WTC11 (cell line): ENCODE data around the gene KCTD20. TPM values are rescaled to one million over a fixed set of nuclear protein-coding genes. Genes with fewer than 3 reads are reported as not detected.

Source experiments
- ATAC-seq: fragments of 200-7000 bp; cut with Tn5 transposase; 2 replicates; pipeline ENCODE4 v1.10.0; 2021; ENCODE audit warnings: mild to moderate bottlenecking, moderate library complexity
- CTCF ChIA-PET: fragments of 300-600 bp; sonication (Branson Sonifier 250); formaldehyde crosslinking; loops from one replicate; lab custom pipeline; 2021; ENCODE audit warnings: antibody characterized with exemption; lab: Charles Lee
- POLR2A ChIA-PET: fragments of 350-600 bp; sonication (Branson Sonifier 250); formaldehyde crosslinking; loops from one replicate; lab custom pipeline; 2021; ENCODE audit warnings: antibody characterized with exemption; lab: Charles Lee
- DNase-seq: peaks from one replicate; pipeline ENCODE4 v3.0.0; 2021; ENCODE audit warnings: low spot score
- H3K27ac Mint-ChIP-seq: 2 replicates; pipeline ENCODE4 v1.8.0; 2021; ENCODE audit warnings: mixed read lengths
- H3K27me3 Mint-ChIP-seq: 2 replicates; pipeline ENCODE4 v1.8.0; 2021; ENCODE audit warnings: low read depth, mild to moderate bottlenecking, moderate library complexity, mixed read lengths
- H3K36me3 Mint-ChIP-seq: 2 replicates; pipeline ENCODE4 v1.8.0; 2021; ENCODE audit warnings: mixed read lengths
- H3K4me1 Mint-ChIP-seq: 2 replicates; pipeline ENCODE4 v1.8.0; 2022; ENCODE audit warnings: mixed read lengths
- H3K4me3 Mint-ChIP-seq: 2 replicates; pipeline ENCODE4 v1.8.0; 2021; ENCODE audit warnings: mild to moderate bottlenecking, moderate library complexity, mixed read lengths
- H3K9me3 Mint-ChIP-seq: 2 replicates; pipeline ENCODE4 v1.8.0; 2021; ENCODE audit warnings: mixed read lengths
- AR ChIP-seq: fragments of 250-450 bp; sonication (Bioruptor Pico); IDR thresholded peaks from 2 replicates; pipeline ENCODE4 v1.9.0; 2021; ENCODE audit warnings: mild to moderate bottlenecking
- ATF2 ChIP-seq: sonication (generic); formaldehyde crosslinking; IDR thresholded peaks from 2 replicates; pipeline ENCODE4 v1.8.1; 2022; ENCODE audit warnings: low read depth, missing genetic modification reagents, borderline replicate concordance
- CBFB ChIP-seq: sonication (generic); formaldehyde crosslinking; IDR thresholded peaks from 2 replicates; pipeline ENCODE4 v1.8.1; 2022; ENCODE audit warnings: mild to moderate bottlenecking, low read depth, missing genetic modification reagents
- ERG ChIP-seq: fragments of 250-450 bp; sonication (Bioruptor Pico); IDR thresholded peaks from 2 replicates; pipeline ENCODE4 v1.8.0; 2021; ENCODE audit warnings: mild to moderate bottlenecking
- ESRRA ChIP-seq: sonication (generic); formaldehyde crosslinking; IDR thresholded peaks from 2 replicates; pipeline ENCODE4 v1.8.1; 2022; ENCODE audit warnings: mild to moderate bottlenecking, missing genetic modification reagents, borderline replicate concordance
- FOXJ3 ChIP-seq: sonication (generic); formaldehyde crosslinking; IDR thresholded peaks from 2 replicates; pipeline ENCODE4 v1.9.0; 2021; ENCODE audit warnings: missing genetic modification reagents, mild to moderate bottlenecking, borderline replicate concordance
- HMGA2 ChIP-seq: fragments of 250-450 bp; sonication (Bioruptor Pico); IDR thresholded peaks from 2 replicates; pipeline ENCODE4 v1.4.0; 2021; ENCODE audit warnings: mild to moderate bottlenecking, moderate library complexity
- IRF1 ChIP-seq: sonication (generic); formaldehyde crosslinking; IDR thresholded peaks from 2 replicates; pipeline ENCODE4 v1.8.0; 2023; ENCODE audit warnings: missing genetic modification reagents
- IRF2 ChIP-seq: sonication (generic); formaldehyde crosslinking; IDR thresholded peaks from 2 replicates; pipeline ENCODE4 v1.8.0; 2022; ENCODE audit warnings: low read depth, missing genetic modification reagents, borderline replicate concordance
- JUN ChIP-seq: sonication (generic); formaldehyde crosslinking; IDR thresholded peaks from 2 replicates; pipeline ENCODE4 v1.8.0; 2023; ENCODE audit warnings: mild to moderate bottlenecking, missing genetic modification reagents
- NFE2L1 ChIP-seq: sonication (generic); formaldehyde crosslinking; IDR thresholded peaks from 2 replicates; pipeline ENCODE4 v1.8.1; 2023; ENCODE audit warnings: missing genetic modification reagents
- NFYB ChIP-seq: sonication (generic); formaldehyde crosslinking; conservative IDR thresholded peaks from 2 replicates; pipeline ENCODE4 v1.8.0; 2022; ENCODE audit warnings: low read depth, missing genetic modification reagents
- NR1H2 ChIP-seq: sonication (generic); formaldehyde crosslinking; IDR thresholded peaks from 2 replicates; pipeline ENCODE4 v1.9.0; 2021; ENCODE audit warnings: mild to moderate bottlenecking, moderate library complexity, missing genetic modification reagents
- NR2C2 ChIP-seq: sonication (generic); formaldehyde crosslinking; IDR thresholded peaks from 2 replicates; pipeline ENCODE4 v1.8.0; 2022; ENCODE audit warnings: mild to moderate bottlenecking, missing genetic modification reagents
- NR3C1 ChIP-seq: sonication (generic); formaldehyde crosslinking; conservative IDR thresholded peaks from 2 replicates; pipeline ENCODE4 v1.8.1; 2023; ENCODE audit warnings: low read depth, mild to moderate bottlenecking, missing genetic modification reagents
- PREB ChIP-seq: sonication (generic); formaldehyde crosslinking; IDR thresholded peaks from 2 replicates; pipeline ENCODE4 v1.8.1; 2022; ENCODE audit warnings: mild to moderate bottlenecking, missing genetic modification reagents, moderate library complexity, borderline replicate concordance
- SMAD4 ChIP-seq: sonication (generic); formaldehyde crosslinking; IDR thresholded peaks from 2 replicates; pipeline ENCODE4 v1.8.0; 2022; ENCODE audit warnings: mild to moderate bottlenecking, missing genetic modification reagents
- SP1 ChIP-seq: sonication (generic); formaldehyde crosslinking; conservative IDR thresholded peaks from 2 replicates; pipeline ENCODE4 v1.8.1; 2022; ENCODE audit warnings: missing genetic modification reagents
- TCF7 ChIP-seq: sonication (generic); formaldehyde crosslinking; IDR thresholded peaks from 2 replicates; pipeline ENCODE4 v1.8.0; 2022; ENCODE audit warnings: mild to moderate bottlenecking, low read depth, missing genetic modification reagents, moderate library complexity
- TEAD1 ChIP-seq: sonication (generic); formaldehyde crosslinking; IDR thresholded peaks from 2 replicates; pipeline ENCODE4 v1.8.0; 2022; ENCODE audit warnings: mild to moderate bottlenecking, missing genetic modification reagents
- ZBTB43 ChIP-seq: sonication (generic); formaldehyde crosslinking; IDR thresholded peaks from 2 replicates; pipeline ENCODE4 v1.8.1; 2023; ENCODE audit warnings: mild to moderate bottlenecking, missing genetic modification reagents
- ZNF219 ChIP-seq: sonication (generic); formaldehyde crosslinking; IDR thresholded peaks from 2 replicates; pipeline ENCODE4 v1.8.0; 2023; ENCODE audit warnings: missing genetic modification reagents, mild to moderate bottlenecking, borderline replicate concordance
- ZNF317 ChIP-seq: sonication (generic); formaldehyde crosslinking; IDR thresholded peaks from 2 replicates; pipeline ENCODE4 v1.8.1; 2023; ENCODE audit warnings: low read depth, mild to moderate bottlenecking, moderate library complexity, missing genetic modification reagents, borderline replicate concordance
- total RNA-seq: library from RNA; stranded (reverse); gene quantifications from 3 replicates; pipeline ENCODE4 v1.2.3, GENCODE V29; 2021

Gene KCTD20
- total RNA-seq, 1 experiment from 2014 or later = 26.7 TPM

GRCh38 chr6:36510365-36510764 lies 67.6 kb downstream of the KCTD20 start:
- no peak for DNase-seq
- H3K27me3 Mint-ChIP-seq = no peaks in the 10 kb centered on the region
- no peak for TF ChIP-seq ERG
- no peaks in the 10 kb centered on the region for H3K4me1 Mint-ChIP-seq
- no peak overlapping the region for H3K4me3 Mint-ChIP-seq
- H3K36me3 Mint-ChIP-seq = peaks cover 54% of the 10 kb centered on the region
- POLR2A ChIA-PET = no interaction called here
- peaks cover 14% of the 10 kb centered on the region for H3K9me3 Mint-ChIP-seq
- CTCF ChIA-PET = no interaction called here
- no peak overlapping the region for H3K27ac Mint-ChIP-seq
- ATAC-seq = no peak

- Mint-ChIP-seq H3K27ac (no peak overlapping the region), H3K36me3 (peaks cover 49% of the 10 kb centered on the region), H3K27me3 (no peaks in the 10 kb centered on the region), H3K9me3 (peaks cover 6% of the 10 kb centered on the region), H3K4me3 (no peak overlapping the region), H3K4me1 (no peaks in the 10 kb centered on the region)
- no peak for DNase-seq
- ChIA-PET POLR2A (no interaction called here), CTCF (interaction anchor here (0.6 kb wide), 1 partner anchor 867 kb away, joined by 3 read pairs; no protein-coding TSS in a partner anchor)
- TF ChIP-seq IRF1 (CRISPR knock-in tag) (no peak), CBFB (CRISPR knock-in tag) (no peak), IRF2 (CRISPR knock-in tag) (no peak), NR2C2 (CRISPR knock-in tag) (no peak), FOXJ3 (CRISPR knock-in tag) (no peak), ZNF219 (CRISPR knock-in tag) (no peak), SP1 (CRISPR knock-in tag) (no peak), PREB (CRISPR knock-in tag) (no peak), TEAD1 (CRISPR knock-in tag) (no peak), TCF7 (CRISPR knock-in tag) (no peak), NFYB (no peak), ATF2 (CRISPR knock-in tag) (no peak), ZBTB43 (CRISPR knock-in tag) (no peak)
- ATAC-seq = no peak
Measured at GRCh38 chr6:36514554-36515456, 72.0 kb downstream of the KCTD20 start.

- Mint-ChIP-seq H3K36me3 (peaks cover 48% of the 10 kb centered on the region), H3K4me3 (no peak overlapping the region), H3K9me3 (peaks cover 2% of the 10 kb centered on the region), H3K27me3 (no peaks in the 10 kb centered on the region), H3K27ac (no peak overlapping the region), H3K4me1 (no peaks in the 10 kb centered on the region)
- POLR2A ChIA-PET = no interaction called here
- ATAC-seq (no peak), DNase-seq (no peak)
- CTCF ChIA-PET = interaction anchor here (0.7 kb wide), 1 partner anchor 64 kb away, joined by 3 read pairs; no protein-coding TSS in a partner anchor
- no peak for TF ChIP-seq JUN
- TF ChIP-seq HMGA2 = no peak
- no peak for TF ChIP-seq IRF2 (CRISPR knock-in tag)
- no peak for TF ChIP-seq ESRRA (CRISPR knock-in tag)
- TF ChIP-seq NR3C1 (CRISPR knock-in tag) = no peak
- TF ChIP-seq ZNF317 = no peak
- no peak for TF ChIP-seq NR1H2 (CRISPR knock-in tag)
- no peak for TF ChIP-seq NFE2L1 (CRISPR knock-in tag)
- TF ChIP-seq ZNF219 (CRISPR knock-in tag) = no peak
- TF ChIP-seq FOXJ3 (CRISPR knock-in tag) = no peak
- TF ChIP-seq AR (CRISPR knock-in tag) = no peak
- TF ChIP-seq SMAD4 (CRISPR knock-in tag) = no peak
Measured at GRCh38 chr6:36515844-36516243, 73.0 kb downstream of the KCTD20 start.
